Keratinocyte (primary cell): ENCODE data around the gene ARHGAP1.

Experiments
- EZH2 ChIP-seq: IDR thresholded peaks from one replicate; pipeline ENCODE4 v1.6.1; 2012; ENCODE audit warnings: inconsistent platforms, mild to moderate bottlenecking, low read length, moderate library complexity
- TF ChIP-seq, protein P1 (sequence below), 3 experiments: IDR thresholded peaks in 1 of 3; conservative IDR thresholded peaks in 1 of 3; optimal IDR thresholded peaks in 1 of 3; 2 replicates in 2 of 3; 3 replicates in 1 of 3; pipeline versions ENCODE3 to v1.5.1; 2011; ENCODE audit warnings: low read length in 3 of 3, mild to moderate bottlenecking in 3 of 3, moderate library complexity in 2 of 3, control low read depth in 1 of 3, inconsistent platforms in 1 of 3; ENCODE audit not compliant: insufficient read depth in 2 of 3; ENCODE audit errors: extremely low read depth in 1 of 3

DNA sequence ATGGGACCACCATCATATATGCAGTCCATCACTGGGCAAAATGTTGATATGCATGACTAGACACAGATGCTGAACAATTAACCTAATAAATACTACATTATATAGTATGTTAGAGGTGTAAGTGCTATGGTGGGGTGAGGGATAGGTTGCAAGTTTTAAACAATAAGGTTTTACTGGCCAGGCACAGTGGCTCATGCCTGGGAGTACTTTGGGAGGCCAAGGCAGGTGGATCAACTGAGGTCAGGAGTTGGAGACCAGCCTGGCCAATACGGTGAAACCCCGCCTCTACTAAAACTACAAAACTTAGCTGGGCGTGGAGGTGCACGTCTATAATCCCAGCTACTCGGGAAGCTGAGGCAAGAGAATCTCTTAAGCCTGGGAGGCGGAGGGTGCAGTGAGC is 46.7 kb upstream of the ARHGAP1 start:
- TF ChIP-seq, protein P1, sequence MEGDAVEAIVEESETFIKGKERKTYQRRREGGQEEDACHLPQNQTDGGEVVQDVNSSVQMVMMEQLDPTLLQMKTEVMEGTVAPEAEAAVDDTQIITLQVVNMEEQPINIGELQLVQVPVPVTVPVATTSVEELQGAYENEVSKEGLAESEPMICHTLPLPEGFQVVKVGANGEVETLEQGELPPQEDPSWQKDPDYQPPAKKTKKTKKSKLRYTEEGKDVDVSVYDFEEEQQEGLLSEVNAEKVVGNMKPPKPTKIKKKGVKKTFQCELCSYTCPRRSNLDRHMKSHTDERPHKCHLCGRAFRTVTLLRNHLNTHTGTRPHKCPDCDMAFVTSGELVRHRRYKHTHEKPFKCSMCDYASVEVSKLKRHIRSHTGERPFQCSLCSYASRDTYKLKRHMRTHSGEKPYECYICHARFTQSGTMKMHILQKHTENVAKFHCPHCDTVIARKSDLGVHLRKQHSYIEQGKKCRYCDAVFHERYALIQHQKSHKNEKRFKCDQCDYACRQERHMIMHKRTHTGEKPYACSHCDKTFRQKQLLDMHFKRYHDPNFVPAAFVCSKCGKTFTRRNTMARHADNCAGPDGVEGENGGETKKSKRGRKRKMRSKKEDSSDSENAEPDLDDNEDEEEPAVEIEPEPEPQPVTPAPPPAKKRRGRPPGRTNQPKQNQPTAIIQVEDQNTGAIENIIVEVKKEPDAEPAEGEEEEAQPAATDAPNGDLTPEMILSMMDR (optimal IDR thresholded peaks at IDR 0.05 in 1 of 3, IDR thresholded peaks at IDR 0.05 in 1 of 3, conservative IDR thresholded peaks at IDR 0.05 in 1 of 3; ENCODE audit: extremely low read depth in 1 of 3, insufficient read depth in 2 of 3, low read length in 3 of 3), result no peak
- TF ChIP-seq EZH2, result no peak
